Fibroblast of skin of left biceps (primary cell): ENCODE data around the gene ARHGEF10L.
"Not testable (repeated sequence)": the region's sequence is repeated elsewhere in the genome, so short reads cannot be mapped to it uniquely, and the experiment has no call there.

ENCODE experiments used
- DNase-seq, 2 experiments: peaks; one replicate each; pipeline ENCODE4 v3.0.0-alpha.2; 2013; ENCODE audit warnings: low read depth in 2 of 2

ARHGEF10L gene

GRCh38 chr1:17735793-17736192 is 196.3 kb downstream of the ARHGEF10L start:
- DNase-seq: no peak

GRCh38 chr1:17736625-17737024 is 197.1 kb downstream of the ARHGEF10L start:
- DNase-seq: no peak

GRCh38 chr1:17739050-17739449 is 199.6 kb downstream of the ARHGEF10L start:
- no peak for DNase-seq

- no peak for DNase-seq
Observed at GRCh38 chr1:17741052-17741451, 201.6 kb downstream of the ARHGEF10L start.

GRCh38 chr1:17742583-17742982 is 203.1 kb downstream of the ARHGEF10L start:
- peak; percentile 20 to 32 for DNase-seq

GRCh38 chr1:17743008-17743647 is 203.6 kb downstream of the ARHGEF10L start:
- DNase-seq: no peak

GRCh38 chr1:17743925-17744324 is 204.4 kb downstream of the ARHGEF10L start:
- no peak for DNase-seq

GRCh38 chr1:17744666-17745478 is 205.4 kb downstream of the ARHGEF10L start:
- DNase-seq: no peak

GRCh38 chr1:17745479-17745955 is 206.0 kb downstream of the ARHGEF10L start:
- no peak for DNase-seq

GRCh38 chr1:17746281-17746680 is 206.8 kb downstream of the ARHGEF10L start:
- DNase-seq: not testable (repeated sequence)

GRCh38 chr1:17746920-17747319 is 207.4 kb downstream of the ARHGEF10L start:
- no peak for DNase-seq
